MCF 10A (cell line): ENCODE results near the gene DNASE2. TPM values are rescaled to one million over a fixed set of nuclear protein-coding genes. Genes with fewer than 3 reads are reported as not detected.

Experiments
- Bru-seq: library from RNA; stranded (reverse); fragments of 400-500 nt; gene quantifications from one replicate; lab custom pipeline; 2021; lab: Mats Ljungman, UMichigan
- BruChase-seq, 2 experiments: library from RNA; stranded (reverse); fragments of 400-500 nt; gene quantifications; one replicate each; lab custom pipeline; 2021; lab: Mats Ljungman, UMichigan
- BruUV-seq: library from RNA; stranded (reverse); fragments of 400-500 nt; replicated peaks from 2 replicates; lab custom pipeline; 2021; lab: Mats Ljungman, UMichigan
- CTCF ChIA-PET: fragments of 300-600 bp; sonication (Branson Sonifier 250); formaldehyde crosslinking; extraction: SDS; loops from one replicate; lab custom pipeline; 2021; ENCODE audit warnings: antibody characterized with exemption, inconsistent platforms; lab: Yijun Ruan, JAX
- POLR2A ChIA-PET: fragments of 300-600, 350-650 bp; sonication (Branson Sonifier 250); formaldehyde crosslinking; extraction: SDS; loops from one replicate; lab custom pipeline; 2020; ENCODE audit warnings: antibody characterized with exemption, inconsistent platforms; lab: Yijun Ruan, JAX
- DNase-seq: peaks from one replicate; pipeline ENCODE4 v3.0.0-alpha.2; 2018; ENCODE audit not compliant: unreplicated experiment
- H3K27ac Mint-ChIP-seq: one replicate; pipeline ENCODE4 v1.8.0; 2022; ENCODE audit warnings: mild to moderate bottlenecking, low read depth, mixed read lengths; ENCODE audit not compliant: unreplicated experiment
- H3K27me3 Mint-ChIP-seq: one replicate; pipeline ENCODE4 v1.8.0; 2022; ENCODE audit warnings: mixed read lengths; ENCODE audit not compliant: insufficient read depth, unreplicated experiment
- H3K36me3 Mint-ChIP-seq: one replicate; pipeline ENCODE4 v1.8.0; 2022; ENCODE audit warnings: mild to moderate bottlenecking, moderate library complexity, mixed read lengths; ENCODE audit not compliant: insufficient read depth, unreplicated experiment
- H3K4me1 Mint-ChIP-seq: one replicate; pipeline ENCODE4 v1.8.0; 2022; ENCODE audit warnings: mixed read lengths; ENCODE audit not compliant: insufficient read depth, unreplicated experiment
- H3K4me3 Mint-ChIP-seq: one replicate; pipeline ENCODE4 v1.8.0; 2022; ENCODE audit warnings: mild to moderate bottlenecking, moderate library complexity, mixed read lengths; ENCODE audit not compliant: unreplicated experiment
- H3K9me3 Mint-ChIP-seq: one replicate; pipeline ENCODE4 v1.8.0; 2022; ENCODE audit warnings: mixed read lengths; ENCODE audit not compliant: unreplicated experiment
- CTCF ChIP-seq: fragments of 200-600 bp; IDR thresholded peaks from one replicate; pipeline ENCODE4 v1.8.0; 2022; ENCODE audit warnings: antibody characterized with exemption, mild to moderate bottlenecking; ENCODE audit not compliant: unreplicated experiment
- intact Hi-C: fragments of 100-400 bp; cut with micrococcal nuclease; formaldehyde crosslinking; loops from 2 replicates; pipeline ENCODE4 v1.14.1; 2022
- long read RNA-seq: library from polyadenylated mRNA; stranded (forward); transcript quantifications from one replicate; pipeline ENCODE4 v2.0.0, GENCODE V29; 2022
- total RNA-seq: library from RNA; stranded (reverse); gene quantifications from 2 replicates; pipeline ENCODE4 v1.2.3, GENCODE V29; 2022

The DNASE2 gene, protein sequence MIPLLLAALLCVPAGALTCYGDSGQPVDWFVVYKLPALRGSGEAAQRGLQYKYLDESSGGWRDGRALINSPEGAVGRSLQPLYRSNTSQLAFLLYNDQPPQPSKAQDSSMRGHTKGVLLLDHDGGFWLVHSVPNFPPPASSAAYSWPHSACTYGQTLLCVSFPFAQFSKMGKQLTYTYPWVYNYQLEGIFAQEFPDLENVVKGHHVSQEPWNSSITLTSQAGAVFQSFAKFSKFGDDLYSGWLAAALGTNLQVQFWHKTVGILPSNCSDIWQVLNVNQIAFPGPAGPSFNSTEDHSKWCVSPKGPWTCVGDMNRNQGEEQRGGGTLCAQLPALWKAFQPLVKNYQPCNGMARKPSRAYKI
- 26.7 and 28.7 TPM in 2 replicates for total RNA-seq
- Bru-seq, nascent RNA = percentile 61 among the genes with signal in this experiment
- percentile 79 among the genes with signal in this experiment for BruChase-seq, experiment 1, labeled RNA remaining after a 6-hour chase
- percentile 61 among the genes with signal in this experiment for BruChase-seq, experiment 2, labeled RNA remaining after a 2-hour chase
- long read RNA-seq, transcript DNASE2-201 (6 exons, 1,955 nt) = major isoform, 11 of 19 reads
- long read RNA-seq, partial matches to known transcripts = 1 of 19 reads
- long read RNA-seq, other reads (novel, unspliced or antisense) = 6 of 19 reads

- no TSS peak for BruUV-seq
- intact Hi-C loops = no loop called here
- TF ChIP-seq CTCF = no peak
- H3K36me3 Mint-ChIP-seq = peaks cover 24% of the 10 kb centered on the region
- no peaks in the 10 kb centered on the region for H3K9me3 Mint-ChIP-seq
- DNase-seq = peak; percentile 99
- peak within 1 kb of the TSS; percentile 84 for H3K4me3 Mint-ChIP-seq
- H3K4me1 Mint-ChIP-seq = no peaks in the 10 kb centered on the region
- ChIA-PET CTCF (interaction anchor here (0.6 to 1.6 kb wide), 6 partner anchors 35 to 1016 kb away, joined by 3 to 7 read pairs (median 5); no protein-coding TSS in a partner anchor), POLR2A (interaction anchor here (0.6 to 3.0 kb wide), 20 partner anchors 8 to 451 kb away, joined by 3 to 37 read pairs (median 4); partner anchors contain the start of genes CALR, FARSA, GCDH and JUNB)
- peak within 1 kb of the TSS; percentile 90 for H3K27ac Mint-ChIP-seq
- H3K27me3 Mint-ChIP-seq = no peaks in the 10 kb centered on the region
These were observed at the start of gene DNASE2 for GRCh38 chr19:12881172-12881808. DNASE2 (minus strand) TSS chr19:12881449; CDS start chr19:12881375, 74 bp downstream.

GRCh38 chr19:12930002-12930645 is 48.9 kb upstream of the DNASE2 start:
- ChIA-PET CTCF (interaction anchor here (0.6 kb wide), 1 partner anchor 178 kb away, joined by 5 read pairs; no protein-coding TSS in a partner anchor), POLR2A (interaction anchor here (0.6 to 1.2 kb wide), 2 partner anchors 39 to 164 kb away, joined by 3 to 4 read pairs; partner anchors contain the start of gene GCDH)
- intact Hi-C loops = no loop called here
- peaks cover 12% of the 10 kb centered on the region for H3K4me1 Mint-ChIP-seq
- BruUV-seq = no TSS peak
- no peak overlapping the region for H3K4me3 Mint-ChIP-seq
- no peaks in the 10 kb centered on the region for H3K9me3 Mint-ChIP-seq
- no peak overlapping the region for H3K27ac Mint-ChIP-seq
- H3K36me3 Mint-ChIP-seq = peaks cover 73% of the 10 kb centered on the region
- TF ChIP-seq CTCF = no peak
- H3K27me3 Mint-ChIP-seq = no peaks in the 10 kb centered on the region
- DNase-seq = no peak

DNA sequence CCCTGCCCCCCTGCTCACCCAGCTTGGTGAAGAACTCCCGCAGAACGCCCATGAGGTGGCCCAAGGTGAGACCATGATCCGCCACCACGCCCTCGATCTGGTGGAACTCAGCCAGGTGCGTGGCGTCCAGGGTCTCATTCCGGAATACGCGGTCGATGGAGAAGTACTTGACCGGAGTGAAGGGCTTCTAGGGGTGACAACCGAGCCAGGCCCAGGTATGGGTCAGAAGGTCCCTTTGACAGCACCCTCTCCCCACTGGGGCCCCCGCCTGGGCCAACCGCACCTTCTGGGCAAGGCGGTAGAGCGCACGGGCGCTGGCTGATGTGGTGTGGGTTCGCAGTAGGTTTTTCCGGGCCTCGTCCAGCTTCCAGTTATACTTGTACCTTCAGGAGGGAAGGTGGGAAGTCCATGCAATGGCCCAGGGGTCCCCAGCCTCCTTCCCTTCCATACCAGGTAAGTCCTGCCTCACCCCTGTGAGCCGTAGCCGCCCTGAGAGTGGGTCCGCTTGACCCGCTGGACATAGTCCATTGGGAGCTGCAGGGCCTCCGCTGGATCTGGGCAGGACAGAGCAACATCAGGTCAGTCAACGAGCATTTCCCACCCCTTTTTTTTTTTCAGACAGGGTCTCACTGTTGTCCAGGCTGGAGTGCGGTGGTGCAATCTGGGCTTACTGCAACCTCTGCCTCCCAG is 43.5 kb upstream of the DNASE2 start:
- ChIA-PET CTCF (interaction anchor here (0.7 kb wide), 1 partner anchor 509 kb away, joined by 4 read pairs; no protein-coding TSS in a partner anchor), POLR2A (interaction anchor here (0.5 kb wide), 1 partner anchor 12 kb away, joined by 3 read pairs; no protein-coding TSS in a partner anchor)
- H3K4me1 Mint-ChIP-seq = no peaks in the 10 kb centered on the region
- no peak for DNase-seq
- no peaks in the 10 kb centered on the region for H3K9me3 Mint-ChIP-seq
- H3K36me3 Mint-ChIP-seq = peaks cover 95% of the 10 kb centered on the region
- intact Hi-C loops = no loop called here
- H3K27ac Mint-ChIP-seq = no peak overlapping the region
- no peak overlapping the region for H3K4me3 Mint-ChIP-seq
- no peaks in the 10 kb centered on the region for H3K27me3 Mint-ChIP-seq
- no TSS peak for BruUV-seq
- no peak for TF ChIP-seq CTCF
